ENCODE data around the gene FBXO10. TPM values are rescaled to one million over a fixed set of nuclear protein-coding genes. Genes with fewer than 3 reads are reported as not detected.

The FBXO10 gene
- total RNA-seq, 2 donors from 2014 or later: 19.5 to 26.6 TPM

GRCh38 chr9:37619806-37620205 lies 43.6 kb upstream of the FBXO10 start:
- Mint-ChIP-seq H3K4me1 (peaks cover 19% of the 10 kb centered on the region), H3K4me3 (no peak overlapping the region), H3K36me3 (ENCODE audit: low read depth) (no peaks in the 10 kb centered on the region), H3K27ac (no peak overlapping the region), H3K27me3 (ENCODE audit: insufficient read depth) (no peaks in the 10 kb centered on the region), H3K9me3 (no peaks in the 10 kb centered on the region)
- H3K27me3 ChIP-seq (ENCODE audit: control insufficient read depth, insufficient read depth, low read length, poor library complexity, severe bottlenecking): no peaks in the 10 kb centered on the region
- TF ChIP-seq, protein P1, sequence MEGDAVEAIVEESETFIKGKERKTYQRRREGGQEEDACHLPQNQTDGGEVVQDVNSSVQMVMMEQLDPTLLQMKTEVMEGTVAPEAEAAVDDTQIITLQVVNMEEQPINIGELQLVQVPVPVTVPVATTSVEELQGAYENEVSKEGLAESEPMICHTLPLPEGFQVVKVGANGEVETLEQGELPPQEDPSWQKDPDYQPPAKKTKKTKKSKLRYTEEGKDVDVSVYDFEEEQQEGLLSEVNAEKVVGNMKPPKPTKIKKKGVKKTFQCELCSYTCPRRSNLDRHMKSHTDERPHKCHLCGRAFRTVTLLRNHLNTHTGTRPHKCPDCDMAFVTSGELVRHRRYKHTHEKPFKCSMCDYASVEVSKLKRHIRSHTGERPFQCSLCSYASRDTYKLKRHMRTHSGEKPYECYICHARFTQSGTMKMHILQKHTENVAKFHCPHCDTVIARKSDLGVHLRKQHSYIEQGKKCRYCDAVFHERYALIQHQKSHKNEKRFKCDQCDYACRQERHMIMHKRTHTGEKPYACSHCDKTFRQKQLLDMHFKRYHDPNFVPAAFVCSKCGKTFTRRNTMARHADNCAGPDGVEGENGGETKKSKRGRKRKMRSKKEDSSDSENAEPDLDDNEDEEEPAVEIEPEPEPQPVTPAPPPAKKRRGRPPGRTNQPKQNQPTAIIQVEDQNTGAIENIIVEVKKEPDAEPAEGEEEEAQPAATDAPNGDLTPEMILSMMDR (conservative IDR thresholded peaks at IDR 0.05): no peak
- no peaks in the 10 kb centered on the region for H3K36me3 ChIP-seq (ENCODE audit: control insufficient read depth, insufficient read depth, low read length)
- no peak for DNase-seq
- H3K9me3 ChIP-seq (ENCODE audit: control insufficient read depth, low read length): no peaks in the 10 kb centered on the region
- H3K27ac ChIP-seq (ENCODE audit: low read depth, low read length): no peak overlapping the region
- H3K4me1 ChIP-seq (ENCODE audit: control insufficient read depth, insufficient read depth, low read length): peaks cover 3% of the 10 kb centered on the region
- 86 to 91% methylated on average over 2 to 3 of the region's 3 CpGs for WGBS, 2 experiments (ENCODE audit: insufficient coverage in 1 of 2, insufficient read length in 1 of 2)
- no peak overlapping the region for H3K9ac ChIP-seq (ENCODE audit: extremely low read depth, low read length, poor library complexity, severe bottlenecking)
- no peak overlapping the region for H3K4me3 ChIP-seq (ENCODE audit: low read length)

DNA sequence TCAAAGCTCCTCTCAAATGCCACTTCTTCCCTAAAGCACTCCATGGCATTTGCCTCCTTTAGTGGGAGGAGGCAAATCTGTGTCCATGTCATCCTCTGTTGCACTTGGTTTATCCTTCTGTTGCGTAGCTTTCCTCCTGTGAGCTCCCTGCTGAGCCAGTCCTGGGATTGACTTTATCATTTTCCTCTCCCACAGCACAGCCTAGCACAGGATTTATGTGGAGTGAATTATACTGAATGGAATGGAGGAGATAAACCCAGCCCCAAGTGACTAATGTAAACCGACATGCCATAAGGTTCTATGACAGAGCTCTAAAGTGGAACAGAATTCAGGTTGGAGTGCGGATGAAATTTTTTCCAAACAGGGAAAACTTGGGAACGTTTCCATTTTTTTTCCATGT lies 42.6 kb upstream of the FBXO10 start:
- peaks cover 3% of the 10 kb centered on the region for H3K4me1 ChIP-seq (ENCODE audit: control insufficient read depth, insufficient read depth, low read length)
- H3K27ac ChIP-seq (ENCODE audit: low read depth, low read length): no peak overlapping the region
- H3K9ac ChIP-seq (ENCODE audit: extremely low read depth, low read length, poor library complexity, severe bottlenecking): no peak overlapping the region

GRCh38 chr9:37617832-37618231 lies 41.7 kb upstream of the FBXO10 start:
- WGBS, 2 experiments (ENCODE audit: insufficient coverage in 1 of 2, insufficient read length in 1 of 2): 72 to 80% methylated on average over 4 of the region's 4 CpGs
- Histone ChIP-seq H3K27ac (ENCODE audit: low read depth, low read length) (no peak overlapping the region), H3K4me1 (ENCODE audit: control insufficient read depth, insufficient read depth, low read length) (no peaks in the 10 kb centered on the region), H3K9me3 (ENCODE audit: control insufficient read depth, low read length) (no peaks in the 10 kb centered on the region), H3K9ac (ENCODE audit: extremely low read depth, low read length, poor library complexity, severe bottlenecking) (no peak overlapping the region), H3K4me3 (ENCODE audit: low read length) (no peak overlapping the region), H3K36me3 (ENCODE audit: control insufficient read depth, insufficient read depth, low read length) (no peaks in the 10 kb centered on the region), H3K27me3 (ENCODE audit: control insufficient read depth, insufficient read depth, low read length, poor library complexity, severe bottlenecking) (no peaks in the 10 kb centered on the region)
- no peak overlapping the region for H3K27ac Mint-ChIP-seq
- TF ChIP-seq, protein P1 (conservative IDR thresholded peaks at IDR 0.05): no peak
- no peaks in the 10 kb centered on the region for H3K9me3 Mint-ChIP-seq
- DNase-seq: peak; percentile 61
- H3K4me3 Mint-ChIP-seq: no peak overlapping the region
- no peaks in the 10 kb centered on the region for H3K36me3 Mint-ChIP-seq (ENCODE audit: low read depth)
- H3K4me1 Mint-ChIP-seq: peaks cover 4% of the 10 kb centered on the region
- peaks cover 2% of the 10 kb centered on the region for H3K27me3 Mint-ChIP-seq (ENCODE audit: insufficient read depth)

More for the DNA sequence above, 42.6 kb upstream of the FBXO10 start:
- Mint-ChIP-seq H3K4me3 (no peak overlapping the region), H3K36me3 (ENCODE audit: low read depth) (no peaks in the 10 kb centered on the region), H3K27ac (no peak overlapping the region), H3K27me3 (ENCODE audit: insufficient read depth) (peaks cover 2% of the 10 kb centered on the region), H3K9me3 (no peaks in the 10 kb centered on the region), H3K4me1 (peaks cover 14% of the 10 kb centered on the region)
- Histone ChIP-seq H3K4me3 (ENCODE audit: low read length) (no peak overlapping the region), H3K36me3 (ENCODE audit: control insufficient read depth, insufficient read depth, low read length) (no peaks in the 10 kb centered on the region), H3K27me3 (ENCODE audit: control insufficient read depth, insufficient read depth, low read length, poor library complexity, severe bottlenecking) (no peaks in the 10 kb centered on the region), H3K9me3 (ENCODE audit: control insufficient read depth, low read length) (no peaks in the 10 kb centered on the region)
- 92 to 94% methylated on average over 3 to 4 of the region's 4 CpGs for WGBS, 2 experiments (ENCODE audit: insufficient coverage in 1 of 2, insufficient read length in 1 of 2)
- TF ChIP-seq, protein P1 (conservative IDR thresholded peaks at IDR 0.05): no peak
- no peak for DNase-seq

All from endodermal cell (in vitro differentiated cells).